ENCODE measurements around the gene PACS2. TPM values are rescaled to one million over a fixed set of nuclear protein-coding genes. Genes with fewer than 3 reads are reported as not detected.

Gene PACS2
- total RNA-seq, 1 experiment from 2014 or later, result 57.7 TPM

DNA sequence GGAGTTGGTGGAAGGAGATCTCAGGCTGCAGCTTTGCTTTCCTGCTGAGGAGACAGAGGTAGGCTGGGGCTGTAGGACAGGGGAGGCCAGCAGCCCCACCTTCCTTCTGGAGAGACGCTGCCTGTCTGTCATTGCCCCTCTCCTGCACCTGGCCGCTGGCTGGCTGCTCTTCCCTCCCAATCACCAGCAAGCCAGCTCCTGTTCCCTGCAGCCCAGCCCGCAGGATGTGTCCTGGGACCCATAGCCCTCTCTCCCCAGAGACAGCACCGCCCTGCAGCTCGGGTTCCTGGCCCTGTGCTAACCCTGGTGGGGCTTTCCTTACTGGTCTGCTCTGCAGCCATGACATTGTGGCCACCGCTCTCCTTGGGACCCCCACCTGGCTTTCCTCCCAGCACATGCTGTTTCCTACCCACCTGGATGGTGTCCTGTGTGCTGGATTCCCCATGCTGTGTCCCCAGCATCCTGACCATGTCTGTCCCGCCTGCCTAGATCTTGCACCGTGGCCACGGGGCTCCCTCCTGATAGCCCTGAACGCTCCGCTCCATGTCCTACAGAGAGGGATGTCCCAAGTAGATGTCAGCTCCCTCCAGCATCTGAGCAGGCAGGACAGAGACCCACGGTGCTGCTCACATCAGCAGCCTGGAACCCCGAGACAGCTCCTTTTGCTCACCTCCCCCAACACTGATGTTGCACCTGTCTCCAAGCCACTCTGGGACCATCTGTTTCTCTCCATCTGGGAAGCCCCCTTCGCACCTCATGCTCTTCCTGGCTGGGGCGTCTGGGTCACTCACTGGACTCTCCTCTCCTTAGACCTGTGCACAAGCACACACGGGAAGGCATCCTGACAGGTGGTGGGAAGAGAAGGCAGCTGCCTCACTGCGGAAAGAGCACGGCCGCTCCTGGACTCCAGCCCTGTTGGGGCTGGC, 104.0 kb downstream of the PACS2 start:
- Mint-ChIP-seq H3K4me1 (ENCODE audit: insufficient read depth, unreplicated experiment) (peaks cover 11% of the 10 kb centered on the region), H3K27me3 (ENCODE audit: insufficient read depth, unreplicated experiment) (no peaks in the 10 kb centered on the region), H3K27ac (ENCODE audit: low read depth, unreplicated experiment) (no peak overlapping the region), H3K9me3 (ENCODE audit: unreplicated experiment) (no peaks in the 10 kb centered on the region), H3K36me3 (ENCODE audit: insufficient read depth, unreplicated experiment) (no peaks in the 10 kb centered on the region), H3K4me3 (ENCODE audit: unreplicated experiment) (peak overlapping the region; percentile 83)
- ChIA-PET POLR2A (interaction anchor here (0.9 to 1.5 kb wide), 2 partner anchors 12 to 15 kb away, joined by 4 read pairs; no protein-coding TSS in a partner anchor), CTCF (interaction anchor here (0.7 kb wide), 1 partner anchor 62 kb away, joined by 4 read pairs; no protein-coding TSS in a partner anchor)
- DNase-seq (ENCODE audit: unreplicated experiment), result no peak
- intact Hi-C loops (cut with micrococcal nuclease), result no loop called here
- TF ChIP-seq, protein P1, sequence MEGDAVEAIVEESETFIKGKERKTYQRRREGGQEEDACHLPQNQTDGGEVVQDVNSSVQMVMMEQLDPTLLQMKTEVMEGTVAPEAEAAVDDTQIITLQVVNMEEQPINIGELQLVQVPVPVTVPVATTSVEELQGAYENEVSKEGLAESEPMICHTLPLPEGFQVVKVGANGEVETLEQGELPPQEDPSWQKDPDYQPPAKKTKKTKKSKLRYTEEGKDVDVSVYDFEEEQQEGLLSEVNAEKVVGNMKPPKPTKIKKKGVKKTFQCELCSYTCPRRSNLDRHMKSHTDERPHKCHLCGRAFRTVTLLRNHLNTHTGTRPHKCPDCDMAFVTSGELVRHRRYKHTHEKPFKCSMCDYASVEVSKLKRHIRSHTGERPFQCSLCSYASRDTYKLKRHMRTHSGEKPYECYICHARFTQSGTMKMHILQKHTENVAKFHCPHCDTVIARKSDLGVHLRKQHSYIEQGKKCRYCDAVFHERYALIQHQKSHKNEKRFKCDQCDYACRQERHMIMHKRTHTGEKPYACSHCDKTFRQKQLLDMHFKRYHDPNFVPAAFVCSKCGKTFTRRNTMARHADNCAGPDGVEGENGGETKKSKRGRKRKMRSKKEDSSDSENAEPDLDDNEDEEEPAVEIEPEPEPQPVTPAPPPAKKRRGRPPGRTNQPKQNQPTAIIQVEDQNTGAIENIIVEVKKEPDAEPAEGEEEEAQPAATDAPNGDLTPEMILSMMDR (IDR thresholded peaks at IDR 0.05; ENCODE audit: unreplicated experiment), result no peak
- no TSS peak for BruUV-seq (replicated peaks)

DNA sequence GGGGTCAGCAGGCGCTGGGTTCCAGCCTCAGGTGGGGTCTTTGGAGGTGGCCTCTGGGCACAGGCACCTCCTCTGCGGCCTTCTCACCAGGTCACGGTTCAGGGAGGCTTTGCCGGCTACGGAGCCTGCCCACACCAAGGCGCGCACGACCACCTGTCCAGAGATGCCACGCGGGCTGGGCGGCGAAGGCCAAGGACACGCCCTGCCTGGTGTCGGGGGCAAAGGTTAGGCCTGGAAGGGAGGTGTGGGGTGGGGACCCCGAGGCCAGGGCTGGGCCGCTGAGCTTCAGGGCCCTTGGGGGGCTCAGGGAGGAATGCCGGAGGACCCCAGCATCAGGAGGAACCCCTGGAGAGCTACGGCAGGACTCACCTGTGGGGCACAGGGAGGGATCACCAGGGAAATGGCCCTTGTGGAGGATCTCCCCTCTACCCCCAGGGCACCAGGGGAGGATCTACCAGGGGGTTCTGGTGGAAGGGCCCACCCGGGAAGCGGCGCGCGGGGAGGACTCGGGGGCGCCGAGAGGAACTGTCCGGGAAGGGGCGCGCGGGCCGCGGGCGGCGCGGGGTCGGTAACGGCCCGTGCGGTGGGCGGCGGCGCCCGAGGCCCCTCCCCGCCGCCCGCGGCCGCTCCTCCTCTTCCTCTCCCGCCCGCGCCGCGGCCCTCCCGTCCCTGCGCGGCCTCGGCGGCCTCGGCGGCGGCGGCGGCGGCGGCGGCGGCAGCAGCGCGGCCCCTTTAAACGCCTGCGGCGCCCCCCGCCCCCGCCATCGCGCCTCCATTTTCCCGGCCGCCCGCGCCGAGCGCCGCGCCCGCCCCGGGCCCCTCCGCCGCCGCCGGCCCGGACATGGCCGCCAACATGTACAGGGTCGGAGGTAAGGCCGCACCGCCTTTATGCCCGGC, 104.9 kb downstream of the PACS2 start, which contains the start of gene MTA1:
Gene MTA1, plus strand, starts transcription at position 633 of the 897 bp plus-strand sequence. Its CDS starts 209 bp downstream, at position 842.
- intact Hi-C loops (cut with micrococcal nuclease), result no loop called here
- CTCF ChIA-PET, result no interaction called here
- no peaks in the 10 kb centered on the region for H3K27me3 Mint-ChIP-seq (ENCODE audit: insufficient read depth, unreplicated experiment)

DNA sequence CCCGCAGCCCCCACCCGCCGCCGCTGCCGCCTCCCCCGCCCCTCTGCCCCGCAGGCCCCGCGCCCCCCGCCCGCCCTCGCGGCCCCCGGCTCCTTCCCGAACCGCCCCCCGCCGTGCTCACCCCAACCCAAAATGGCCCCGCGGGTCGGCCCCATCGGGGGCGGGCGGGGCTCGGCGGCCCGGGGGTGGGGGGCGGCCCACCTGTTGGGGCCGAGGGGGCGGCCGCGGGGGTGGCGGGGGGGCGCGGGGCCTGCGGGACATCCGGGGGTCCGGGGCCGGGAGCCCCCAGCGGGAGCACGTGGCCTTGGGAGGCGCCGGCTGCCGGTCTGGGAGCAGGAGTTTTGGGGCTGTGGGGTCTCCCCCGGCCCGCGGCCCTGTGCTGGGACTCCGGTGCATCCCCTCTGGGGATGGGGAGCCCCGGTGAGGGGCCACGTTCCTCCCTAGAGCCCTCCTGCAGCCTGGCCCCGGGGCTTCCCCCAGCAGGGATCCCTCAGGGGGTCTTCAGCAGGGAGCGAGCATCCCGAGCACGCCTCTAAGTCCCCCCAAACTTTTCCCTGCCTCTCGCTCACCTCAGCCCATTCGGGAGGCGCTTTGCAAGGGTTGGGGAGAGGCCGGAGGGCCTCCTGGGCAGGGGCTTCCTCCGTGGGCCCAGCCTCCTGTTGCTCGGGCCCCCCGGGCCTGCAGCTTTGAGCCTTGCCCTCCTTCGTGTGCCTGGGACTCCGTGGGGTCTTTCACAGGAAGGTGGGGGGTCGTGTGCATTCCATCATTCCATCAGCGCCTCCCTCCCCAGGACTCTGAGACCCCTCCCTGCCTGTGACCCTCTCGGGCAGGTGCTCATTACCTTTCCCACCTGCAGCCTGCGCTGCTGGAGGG, 105.8 kb downstream of the PACS2 start:
- peaks cover 11% of the 10 kb centered on the region for H3K4me1 Mint-ChIP-seq (ENCODE audit: insufficient read depth, unreplicated experiment)
- H3K27ac Mint-ChIP-seq (ENCODE audit: low read depth, unreplicated experiment), result peak overlapping the region; percentile 93
- H3K36me3 Mint-ChIP-seq (ENCODE audit: insufficient read depth, unreplicated experiment), result peaks cover 5% of the 10 kb centered on the region
- H3K27me3 Mint-ChIP-seq (ENCODE audit: insufficient read depth, unreplicated experiment), result no peaks in the 10 kb centered on the region
- no peaks in the 10 kb centered on the region for H3K9me3 Mint-ChIP-seq (ENCODE audit: unreplicated experiment)
- H3K4me3 Mint-ChIP-seq (ENCODE audit: unreplicated experiment), result peak overlapping the region; percentile 83
- ChIA-PET POLR2A (interaction anchor here (1.0 kb wide), 1 partner anchor 17 kb away, joined by 3 read pairs; no protein-coding TSS in a partner anchor), CTCF (interaction anchor here (1.3 kb wide), 1 partner anchor 69 kb away, joined by 4 read pairs; no protein-coding TSS in a partner anchor)
- no peak for DNase-seq (ENCODE audit: unreplicated experiment)
- no TSS peak for BruUV-seq (replicated peaks)
- intact Hi-C loops (cut with micrococcal nuclease), result no loop called here
- TF ChIP-seq, protein P1 (IDR thresholded peaks at IDR 0.05; ENCODE audit: unreplicated experiment), result no peak

More for the DNA sequence above, 104.9 kb downstream of the PACS2 start, which contains the start of gene MTA1:
- Mint-ChIP-seq H3K9me3 (ENCODE audit: unreplicated experiment) (no peaks in the 10 kb centered on the region), H3K27ac (ENCODE audit: low read depth, unreplicated experiment) (peak within 1 kb of the TSS; percentile 93), H3K36me3 (ENCODE audit: insufficient read depth, unreplicated experiment) (peaks cover under 1% of the 10 kb centered on the region), H3K4me1 (ENCODE audit: insufficient read depth, unreplicated experiment) (peaks cover 11% of the 10 kb centered on the region), H3K4me3 (ENCODE audit: unreplicated experiment) (peak within 1 kb of the TSS; percentile 83)
- no TSS peak for BruUV-seq (replicated peaks)
- TF ChIP-seq, protein P1 (IDR thresholded peaks at IDR 0.05; ENCODE audit: unreplicated experiment), result no peak
- DNase-seq (ENCODE audit: unreplicated experiment), result peak; percentile 47
- POLR2A ChIA-PET, result no interaction called here
